PC-9 (cell line): ENCODE results near the gene DDX56.

Source experiments
- CTCF ChIP-seq: fragments of 200-600 bp; sonication (generic); conservative IDR thresholded peaks from 2 replicates; pipeline ENCODE4 v1.6.1; 2017; ENCODE audit warnings: mixed run types, antibody characterized with exemption, mild to moderate bottlenecking, moderate library complexity
- EZH2 ChIP-seq: fragments of 200-600 bp; sonication (generic); IDR thresholded peaks from 2 replicates; pipeline ENCODE4 v1.8.0; 2017; ENCODE audit warnings: antibody characterized with exemption, low read depth

GRCh38 chr7:44574287-44574872, 672 bp upstream of the DDX56 start:
- TF ChIP-seq CTCF (no peak), EZH2 (no peak)
